Measurements from ENCODE around the gene GNAO1.

The GNAO1 gene

GRCh38 chr16:56289416-56289815, 98.1 kb downstream of the GNAO1 start:
- no peak for DNase-seq (ENCODE audit: low read depth, low spot score)

- DNase-seq (ENCODE audit: low read depth, low spot score) = no peak
Observed at GRCh38 chr16:56289862-56290261, 98.6 kb downstream of the GNAO1 start.

GRCh38 chr16:56294014-56294413, 102.7 kb downstream of the GNAO1 start:
- no peak for DNase-seq (ENCODE audit: low read depth, low spot score)

GRCh38 chr16:56294579-56294978, 103.3 kb downstream of the GNAO1 start:
- DNase-seq (ENCODE audit: low read depth, low spot score) = no peak

- DNase-seq (ENCODE audit: low read depth, low spot score) = no peak
Observed at GRCh38 chr16:56295059-56295665, 103.9 kb downstream of the GNAO1 start.

- DNase-seq (ENCODE audit: low read depth, low spot score) = no peak
Observed at GRCh38 chr16:56295739-56296527, 104.6 kb downstream of the GNAO1 start.

GRCh38 chr16:56297684-56298083, 106.4 kb downstream of the GNAO1 start:
- no peak for DNase-seq (ENCODE audit: low read depth, low spot score)

GRCh38 chr16:56298116-56298515, 106.8 kb downstream of the GNAO1 start:
- no peak for DNase-seq (ENCODE audit: low read depth, low spot score)

- DNase-seq (ENCODE audit: low read depth, low spot score) = no peak
Observed at GRCh38 chr16:56298948-56299596, 107.8 kb downstream of the GNAO1 start.

GRCh38 chr16:56300242-56300623, 108.9 kb downstream of the GNAO1 start:
- no peak for DNase-seq (ENCODE audit: low read depth, low spot score)

GRCh38 chr16:56300891-56301850, 109.9 kb downstream of the GNAO1 start:
- no peak for DNase-seq (ENCODE audit: low read depth, low spot score)

GRCh38 chr16:56302506-56302905, 111.2 kb downstream of the GNAO1 start:
- no peak for DNase-seq (ENCODE audit: low read depth, low spot score)

- no peak for DNase-seq (ENCODE audit: low read depth, low spot score)
Observed at GRCh38 chr16:56303066-56303715, 111.9 kb downstream of the GNAO1 start.

- no peak for DNase-seq (ENCODE audit: low read depth, low spot score)
Observed at GRCh38 chr16:56303880-56304279, 112.6 kb downstream of the GNAO1 start.

GRCh38 chr16:56305956-56306565, 114.8 kb downstream of the GNAO1 start:
- DNase-seq (ENCODE audit: low read depth, low spot score) = no peak

GRCh38 chr16:56306690-56307533, 115.6 kb downstream of the GNAO1 start:
- DNase-seq (ENCODE audit: low read depth, low spot score) = no peak

- no peak for DNase-seq (ENCODE audit: low read depth, low spot score)
Observed at GRCh38 chr16:56307534-56307873, 116.2 kb downstream of the GNAO1 start.

- no peak for DNase-seq (ENCODE audit: low read depth, low spot score)
Observed at GRCh38 chr16:56309008-56309407, 117.7 kb downstream of the GNAO1 start.

GRCh38 chr16:56310690-56311089, 119.4 kb downstream of the GNAO1 start:
- DNase-seq (ENCODE audit: low read depth, low spot score) = no peak

All from activated CD4-positive, CD25-positive, alpha-beta regulatory T cell treated with anti-CD3 and anti-CD28 coated beads, Interleukin-2, amount 50 U/mL, for 16 hours (primary cell).